Breast epithelium (tissue), 3 donors: ENCODE data around the gene VSIG2.

ENCODE experiments used
- CTCF ChIP-seq, 3 donors: fragments of 450-650 bp; IDR thresholded peaks; one replicate each; pipeline ENCODE4 v1.5.1; 2016 to 2017; ENCODE audit warnings: antibody characterized with exemption in 3 of 3, mild to moderate bottlenecking in 3 of 3, moderate library complexity in 3 of 3
- POLR2A ChIP-seq: fragments of 450-650 bp; IDR thresholded peaks from one replicate; pipeline ENCODE4 v1.6.1; 2016; ENCODE audit warnings: antibody characterized with exemption, mild to moderate bottlenecking, moderate library complexity
- POLR2AphosphoS5 ChIP-seq, 3 donors: sonication (generic); formaldehyde crosslinking; IDR thresholded peaks; one replicate each; pipeline ENCODE4 v1.6.1; 2017; ENCODE audit warnings: antibody characterized with exemption in 3 of 3

DNA sequence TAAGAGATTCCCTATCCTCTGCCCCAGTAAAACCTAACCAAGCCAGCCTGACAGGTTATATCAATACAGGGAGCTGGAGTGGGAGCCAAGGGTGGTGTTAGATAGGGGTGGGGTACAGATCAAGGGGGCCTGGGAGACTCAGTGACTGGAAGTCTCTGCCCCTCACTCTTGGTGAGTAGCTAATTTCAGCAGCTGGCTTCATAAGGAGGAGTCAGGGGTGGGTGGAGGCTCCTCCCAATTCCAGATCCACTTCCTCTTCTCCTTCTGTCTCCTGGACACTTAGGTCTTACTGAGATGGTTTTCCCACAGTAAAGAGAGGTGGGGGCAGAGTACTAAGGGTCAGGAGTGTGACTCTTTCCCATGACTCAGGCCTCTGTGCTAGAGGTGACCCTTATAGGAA lies 1.1 kb upstream of the VSIG2 start:
- TF ChIP-seq CTCF (IDR thresholded peaks at IDR 0.05) (no peak), POLR2A (no peak), POLR2AphosphoS5 (IDR thresholded peaks at IDR 0.05) (no peak)
